Fibroblast of peridontal ligament (primary cell): ENCODE results near the gene G6PC3.

Source experiments
- DNase-seq: peaks from one replicate; pipeline ENCODE4 v3.0.0-alpha.2; 2010; ENCODE audit errors: extremely low read depth

Gene G6PC3

GRCh38 chr17:44061446-44061845, 9.1 kb upstream of the G6PC3 start:
- DNase-seq = peak; percentile 50

GRCh38 chr17:44062871-44063270, 7.7 kb upstream of the G6PC3 start:
- DNase-seq = no peak

- no peak for DNase-seq
Observed at GRCh38 chr17:44063704-44064639, 6.6 kb upstream of the G6PC3 start.

GRCh38 chr17:44065668-44066203, 4.8 kb upstream of the G6PC3 start:
- no peak for DNase-seq

GRCh38 chr17:44066204-44066930, 4.2 kb upstream of the G6PC3 start, which contains the start of gene LSM12:
Gene LSM12 (minus strand): TSS chr17:44066671. CDS start chr17:44066587, 84 bp downstream.
- peak; percentile 85 for DNase-seq

- DNase-seq = no peak
Observed at GRCh38 chr17:44067545-44067940, 3.0 kb upstream of the G6PC3 start.

- DNase-seq = peak; percentile 11
Observed at GRCh38 chr17:44069974-44070454, 521 bp upstream of the G6PC3 start.

GRCh38 chr17:44071198-44071520, 624 bp downstream of the G6PC3 start:
- no peak for DNase-seq

- peak; percentile 18 for DNase-seq
Observed at GRCh38 chr17:44071772-44072171, 1.2 kb downstream of the G6PC3 start.

GRCh38 chr17:44074231-44074910, 3.8 kb downstream of the G6PC3 start:
- no peak for DNase-seq

GRCh38 chr17:44074911-44075285, 4.4 kb downstream of the G6PC3 start:
- no peak for DNase-seq

GRCh38 chr17:44075598-44076293, 5.2 kb downstream of the G6PC3 start:
- no peak for DNase-seq

- peak; percentile 54 for DNase-seq
Observed at GRCh38 chr17:44076716-44077594, 6.4 kb downstream of the G6PC3 start.

GRCh38 chr17:44077595-44077909, 7.0 kb downstream of the G6PC3 start:
- no peak for DNase-seq

GRCh38 chr17:44078412-44078811, 7.9 kb downstream of the G6PC3 start:
- DNase-seq = no peak

- no peak for DNase-seq
Observed at GRCh38 chr17:44079877-44080821, 9.6 kb downstream of the G6PC3 start.

GRCh38 chr17:44081681-44082080, 11.1 kb downstream of the G6PC3 start:
- peak; percentile 67 for DNase-seq

GRCh38 chr17:44082256-44082927, 11.9 kb downstream of the G6PC3 start:
- DNase-seq = no peak
